Stromal cell of bone marrow (primary cell): ENCODE data around the gene PLCB2.

Experiments
- DNase-seq: peaks from one replicate; pipeline ENCODE4 v3.0.0-alpha.2; 2012; ENCODE audit warnings: low read depth

Gene PLCB2, protein sequence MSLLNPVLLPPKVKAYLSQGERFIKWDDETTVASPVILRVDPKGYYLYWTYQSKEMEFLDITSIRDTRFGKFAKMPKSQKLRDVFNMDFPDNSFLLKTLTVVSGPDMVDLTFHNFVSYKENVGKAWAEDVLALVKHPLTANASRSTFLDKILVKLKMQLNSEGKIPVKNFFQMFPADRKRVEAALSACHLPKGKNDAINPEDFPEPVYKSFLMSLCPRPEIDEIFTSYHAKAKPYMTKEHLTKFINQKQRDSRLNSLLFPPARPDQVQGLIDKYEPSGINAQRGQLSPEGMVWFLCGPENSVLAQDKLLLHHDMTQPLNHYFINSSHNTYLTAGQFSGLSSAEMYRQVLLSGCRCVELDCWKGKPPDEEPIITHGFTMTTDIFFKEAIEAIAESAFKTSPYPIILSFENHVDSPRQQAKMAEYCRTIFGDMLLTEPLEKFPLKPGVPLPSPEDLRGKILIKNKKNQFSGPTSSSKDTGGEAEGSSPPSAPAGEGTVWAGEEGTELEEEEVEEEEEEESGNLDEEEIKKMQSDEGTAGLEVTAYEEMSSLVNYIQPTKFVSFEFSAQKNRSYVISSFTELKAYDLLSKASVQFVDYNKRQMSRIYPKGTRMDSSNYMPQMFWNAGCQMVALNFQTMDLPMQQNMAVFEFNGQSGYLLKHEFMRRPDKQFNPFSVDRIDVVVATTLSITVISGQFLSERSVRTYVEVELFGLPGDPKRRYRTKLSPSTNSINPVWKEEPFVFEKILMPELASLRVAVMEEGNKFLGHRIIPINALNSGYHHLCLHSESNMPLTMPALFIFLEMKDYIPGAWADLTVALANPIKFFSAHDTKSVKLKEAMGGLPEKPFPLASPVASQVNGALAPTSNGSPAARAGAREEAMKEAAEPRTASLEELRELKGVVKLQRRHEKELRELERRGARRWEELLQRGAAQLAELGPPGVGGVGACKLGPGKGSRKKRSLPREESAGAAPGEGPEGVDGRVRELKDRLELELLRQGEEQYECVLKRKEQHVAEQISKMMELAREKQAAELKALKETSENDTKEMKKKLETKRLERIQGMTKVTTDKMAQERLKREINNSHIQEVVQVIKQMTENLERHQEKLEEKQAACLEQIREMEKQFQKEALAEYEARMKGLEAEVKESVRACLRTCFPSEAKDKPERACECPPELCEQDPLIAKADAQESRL

GRCh38 chr15:40307421-40308211 is at the start of gene PLCB2:
TSS of gene PLCB2 (minus strand) at chr15:40307935. CDS start at chr15:40307672, 263 bp downstream.
- DNase-seq, result no peak

DNA sequence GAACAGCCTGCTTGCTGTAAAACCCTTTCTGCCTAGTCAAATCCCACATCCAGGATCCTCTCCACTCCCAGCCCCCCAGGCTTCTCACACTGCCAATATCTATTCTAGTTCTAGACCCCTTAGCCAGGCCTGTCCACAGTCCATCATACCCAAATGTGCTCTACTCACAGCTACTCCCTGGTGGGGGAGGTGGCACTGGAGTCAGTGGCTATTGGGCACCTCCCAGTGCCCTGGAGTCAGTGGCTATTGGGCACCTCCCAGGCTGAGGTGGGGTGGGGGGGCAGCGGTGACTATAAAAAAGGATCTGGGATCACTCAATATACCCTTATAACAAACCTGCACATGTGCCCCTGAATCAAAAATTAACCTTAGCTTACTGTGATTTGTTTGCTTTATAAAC is 49.5 kb upstream of the PLCB2 start:
- DNase-seq, result no peak

- no peak for DNase-seq
Measured at GRCh38 chr15:40355976-40356585, 48.3 kb upstream of the PLCB2 start.

- DNase-seq, result no peak
Measured at GRCh38 chr15:40354408-40355171, 46.9 kb upstream of the PLCB2 start.

GRCh38 chr15:40353697-40354096 is 46.0 kb upstream of the PLCB2 start:
- DNase-seq, result no peak

DNA sequence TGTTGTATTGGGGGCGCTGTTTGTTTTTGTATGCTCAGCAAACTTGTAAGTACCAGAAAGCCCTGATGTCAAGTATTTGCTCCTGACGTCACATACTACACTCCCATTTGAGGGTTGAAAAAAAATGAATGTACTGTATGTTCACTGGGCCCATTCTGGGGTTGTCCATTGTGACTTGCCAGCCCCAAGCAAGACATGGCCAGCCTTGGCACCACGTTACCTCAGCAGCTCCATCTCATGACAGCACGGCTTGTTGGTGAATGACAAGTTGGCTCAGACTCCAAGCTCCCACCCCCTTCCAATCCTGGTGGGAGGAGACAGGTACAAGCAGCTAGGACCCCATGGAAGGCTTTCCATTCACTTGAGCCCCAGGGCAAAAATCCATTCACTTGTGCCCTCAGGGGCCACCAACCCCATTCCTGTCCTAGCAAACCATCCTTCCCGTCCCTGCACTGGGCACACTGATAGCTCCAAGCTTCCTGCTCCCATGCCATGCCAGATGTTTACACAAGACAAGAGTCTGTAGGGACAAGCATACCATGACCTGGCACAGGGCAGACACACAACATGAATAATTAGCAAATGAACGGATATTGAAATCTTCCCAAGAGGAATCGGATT is 44.7 kb upstream of the PLCB2 start:
- DNase-seq, result no peak

- no peak for DNase-seq
Measured at GRCh38 chr15:40349163-40349562, 41.4 kb upstream of the PLCB2 start.

- DNase-seq, result no peak
Measured at GRCh38 chr15:40348474-40348870, 40.7 kb upstream of the PLCB2 start.

GRCh38 chr15:40347559-40348473 is 40.1 kb upstream of the PLCB2 start:
- no peak for DNase-seq

DNA sequence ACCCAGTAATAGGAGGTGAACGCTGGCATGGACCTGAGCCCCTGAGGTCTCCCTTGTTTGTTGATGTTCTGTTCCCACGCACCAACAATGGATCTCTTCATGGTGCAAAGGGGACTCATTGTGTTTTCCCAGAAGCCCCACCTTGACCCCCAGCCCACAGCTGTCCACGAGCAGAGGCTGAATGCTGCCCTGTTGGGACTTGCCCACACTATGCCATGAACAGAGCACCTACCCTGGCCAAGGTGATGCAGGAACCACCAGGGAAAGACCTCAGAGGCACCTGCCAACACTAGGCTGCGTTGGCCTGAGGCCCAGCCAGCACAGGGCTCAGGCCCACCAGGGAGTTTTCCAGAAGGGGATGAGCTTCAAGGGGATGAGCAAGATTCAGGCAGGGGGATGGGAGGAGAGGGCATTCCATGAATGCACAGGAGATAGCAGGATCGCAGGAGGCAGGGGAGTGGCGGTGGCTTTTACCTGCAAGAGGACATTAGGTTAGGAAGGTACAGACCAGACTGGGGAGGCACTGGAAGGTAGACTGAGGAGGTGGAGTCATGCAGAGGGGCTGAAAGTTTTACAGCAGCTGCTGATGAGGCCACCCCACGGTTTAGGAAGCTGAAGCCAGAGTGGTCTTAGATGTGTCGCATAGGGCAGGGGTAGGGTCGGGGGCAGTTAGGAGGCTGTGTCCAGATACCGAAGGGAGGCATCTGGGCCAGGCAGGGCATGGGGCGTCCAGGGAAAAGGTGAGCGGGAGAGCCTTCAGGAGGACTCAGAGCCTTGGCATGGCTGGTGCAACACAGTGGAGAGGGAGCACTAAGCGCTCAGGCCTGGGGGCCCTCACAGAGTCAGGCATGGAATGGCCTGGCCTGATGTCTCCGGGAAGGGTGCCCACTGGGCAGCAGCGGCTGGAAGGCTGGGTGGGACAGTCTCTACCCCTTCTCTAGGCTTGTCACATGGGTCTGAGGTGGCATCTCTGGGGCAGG is 39.1 kb upstream of the PLCB2 start:
- no peak for DNase-seq

DNA sequence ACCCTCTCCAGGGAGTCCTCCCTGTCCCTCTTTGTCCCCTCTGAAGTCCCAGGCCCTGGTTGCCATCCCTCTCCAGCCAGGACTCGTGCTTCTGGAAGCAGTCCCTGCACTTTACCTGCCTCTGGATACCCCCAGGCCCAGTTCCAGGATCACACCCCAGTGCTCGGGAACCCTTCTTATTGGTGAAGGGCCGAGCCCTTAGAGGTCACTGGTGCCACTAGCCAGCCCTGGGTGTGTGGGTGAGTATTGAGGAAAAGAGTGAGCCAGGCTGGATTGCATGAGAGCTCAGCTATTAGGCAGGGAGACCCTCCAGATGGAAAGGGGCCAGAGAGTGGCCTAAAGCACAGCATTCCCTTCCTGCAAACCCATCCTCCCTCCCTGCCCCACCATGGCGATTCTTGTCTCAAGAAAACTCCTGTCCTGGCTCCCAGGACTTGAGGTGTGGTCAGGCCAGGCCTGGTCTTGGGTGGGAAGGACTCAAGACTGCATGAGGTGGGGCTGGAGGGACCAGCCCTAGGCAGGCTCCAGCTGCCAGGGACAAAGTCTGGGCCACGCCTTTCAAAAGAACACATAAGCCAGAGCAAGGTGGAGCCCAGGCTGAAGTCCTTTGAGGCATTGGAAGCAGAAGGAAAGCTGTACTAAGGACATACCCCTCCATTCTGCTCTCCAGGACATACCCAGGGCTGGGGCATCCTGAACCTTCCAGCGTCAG is 38.3 kb upstream of the PLCB2 start:
- no peak for DNase-seq

GRCh38 chr15:40345225-40345866 is 37.6 kb upstream of the PLCB2 start:
- DNase-seq, result no peak

GRCh38 chr15:40344631-40345120 is 36.9 kb upstream of the PLCB2 start:
- no peak for DNase-seq

GRCh38 chr15:40344217-40344616 is 36.5 kb upstream of the PLCB2 start:
- no peak for DNase-seq

GRCh38 chr15:40343512-40343911 is 35.8 kb upstream of the PLCB2 start:
- DNase-seq, result peak; percentile 63
